NCI-H1048 (cell line): ENCODE results near the gene LRCH4.

ENCODE experiments used
- DNase-seq: peaks from one replicate; lab custom pipeline; 2025; lab: John Stamatoyannopoulos, UW

Gene LRCH4

GRCh38 chr7:100585511-100586265 lies at the start of gene LRCH4:
Gene LRCH4 (minus strand): TSS chr7:100586129. CDS start chr7:100586100, 29 bp downstream.
- DNase-seq: peak; percentile 12

- DNase-seq: no peak
Observed at GRCh38 chr7:100632951-100633717, 47.2 kb upstream of the LRCH4 start.

GRCh38 chr7:100630066-100630465 lies 44.1 kb upstream of the LRCH4 start:
- DNase-seq: no peak

- DNase-seq: no peak
Observed at GRCh38 chr7:100629117-100629716, 43.3 kb upstream of the LRCH4 start.

GRCh38 chr7:100627238-100627549 lies 41.3 kb upstream of the LRCH4 start:
- no peak for DNase-seq

- DNase-seq: peak; percentile 44
Observed at GRCh38 chr7:100626530-100627237, 40.8 kb upstream of the LRCH4 start.

GRCh38 chr7:100626055-100626454 lies 40.1 kb upstream of the LRCH4 start:
- no peak for DNase-seq

GRCh38 chr7:100623951-100624824 lies 38.3 kb upstream of the LRCH4 start:
- DNase-seq: no peak

- no peak for DNase-seq
Observed at GRCh38 chr7:100621554-100621953, 35.6 kb upstream of the LRCH4 start.

GRCh38 chr7:100620804-100621203 lies 34.9 kb upstream of the LRCH4 start:
- DNase-seq: no peak

- no peak for DNase-seq
Observed at GRCh38 chr7:100620239-100620638, 34.3 kb upstream of the LRCH4 start.

- no peak for DNase-seq
Observed at GRCh38 chr7:100614308-100614861, 28.5 kb upstream of the LRCH4 start.

GRCh38 chr7:100613412-100614175 lies 27.7 kb upstream of the LRCH4 start:
- no peak for DNase-seq

- no peak for DNase-seq
Observed at GRCh38 chr7:100612730-100613390, 26.9 kb upstream of the LRCH4 start.

- peak; percentile 95 for DNase-seq
Observed at GRCh38 chr7:100611983-100612729, 26.2 kb upstream of the LRCH4 start, which contains the start of gene MOSPD3. Gene MOSPD3 (plus strand): TSS chr7:100612540. CDS start chr7:100612792, 252 bp downstream.

- no peak for DNase-seq
Observed at GRCh38 chr7:100609958-100610357, 24.0 kb upstream of the LRCH4 start.

GRCh38 chr7:100607111-100607510 lies 21.2 kb upstream of the LRCH4 start:
- no peak for DNase-seq

- no peak for DNase-seq
Observed at GRCh38 chr7:100606313-100606712, 20.4 kb upstream of the LRCH4 start.
